GM21447 (cell line): ENCODE results near the gene CTIF.

Experiments
- ATAC-seq: cut with Tn5 transposase; IDR thresholded peaks from one replicate; pipeline ENCODE4 v1.9.1; 2021; ENCODE audit not compliant: unreplicated experiment

CTIF gene

DNA sequence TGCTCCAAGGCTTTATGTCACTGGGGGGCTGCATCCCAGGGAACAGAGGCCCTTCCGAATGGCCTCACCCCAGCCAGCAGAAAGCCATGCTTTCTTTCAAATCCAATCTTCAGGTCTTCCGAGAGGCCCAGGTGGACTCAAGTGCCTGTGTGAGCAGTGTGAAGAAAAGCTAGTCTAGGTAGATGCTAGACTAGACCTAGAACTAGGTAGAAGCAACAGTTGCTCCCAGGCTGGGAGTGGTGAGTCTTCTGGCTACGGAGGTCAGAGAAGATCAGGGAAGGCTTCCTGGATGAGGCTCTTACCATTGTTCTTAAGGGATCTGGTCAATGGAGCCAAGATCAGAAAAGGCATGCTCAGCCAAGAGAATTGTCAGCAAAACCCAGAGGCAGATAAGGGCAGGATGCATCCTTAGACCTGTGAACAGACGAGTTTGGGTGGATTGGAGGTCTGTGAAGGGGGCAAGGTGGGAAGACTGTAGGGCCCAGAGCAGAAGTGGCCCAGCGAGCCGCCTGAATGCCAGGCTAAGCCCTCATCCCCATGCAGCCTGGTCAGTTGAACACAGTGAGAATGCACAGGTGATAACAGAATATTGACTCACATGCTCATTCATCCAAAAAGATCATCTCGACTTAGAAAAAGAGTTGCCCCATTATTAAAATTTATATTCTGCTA, 301.1 kb downstream of the CTIF start:
- no peak for ATAC-seq

DNA sequence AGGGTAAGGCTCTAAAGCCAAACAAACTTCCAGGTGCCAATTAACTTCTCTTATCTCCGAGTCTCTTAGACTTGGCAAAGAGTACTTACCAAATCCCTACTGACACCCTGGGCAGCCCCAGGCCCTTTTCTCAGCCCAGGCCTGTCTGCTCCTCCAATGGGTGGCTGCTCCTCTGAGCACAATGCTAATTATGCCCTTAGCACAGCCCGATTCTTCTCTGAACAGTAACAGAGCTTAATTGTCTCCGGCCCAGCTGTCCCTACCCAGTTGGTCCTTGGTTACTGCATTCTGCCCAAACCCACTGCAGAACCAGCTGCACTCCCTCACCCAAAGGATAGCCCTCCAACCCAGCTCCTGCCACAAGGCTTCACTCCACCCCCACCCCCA, 301.7 kb downstream of the CTIF start:
- ATAC-seq: no peak

DNA sequence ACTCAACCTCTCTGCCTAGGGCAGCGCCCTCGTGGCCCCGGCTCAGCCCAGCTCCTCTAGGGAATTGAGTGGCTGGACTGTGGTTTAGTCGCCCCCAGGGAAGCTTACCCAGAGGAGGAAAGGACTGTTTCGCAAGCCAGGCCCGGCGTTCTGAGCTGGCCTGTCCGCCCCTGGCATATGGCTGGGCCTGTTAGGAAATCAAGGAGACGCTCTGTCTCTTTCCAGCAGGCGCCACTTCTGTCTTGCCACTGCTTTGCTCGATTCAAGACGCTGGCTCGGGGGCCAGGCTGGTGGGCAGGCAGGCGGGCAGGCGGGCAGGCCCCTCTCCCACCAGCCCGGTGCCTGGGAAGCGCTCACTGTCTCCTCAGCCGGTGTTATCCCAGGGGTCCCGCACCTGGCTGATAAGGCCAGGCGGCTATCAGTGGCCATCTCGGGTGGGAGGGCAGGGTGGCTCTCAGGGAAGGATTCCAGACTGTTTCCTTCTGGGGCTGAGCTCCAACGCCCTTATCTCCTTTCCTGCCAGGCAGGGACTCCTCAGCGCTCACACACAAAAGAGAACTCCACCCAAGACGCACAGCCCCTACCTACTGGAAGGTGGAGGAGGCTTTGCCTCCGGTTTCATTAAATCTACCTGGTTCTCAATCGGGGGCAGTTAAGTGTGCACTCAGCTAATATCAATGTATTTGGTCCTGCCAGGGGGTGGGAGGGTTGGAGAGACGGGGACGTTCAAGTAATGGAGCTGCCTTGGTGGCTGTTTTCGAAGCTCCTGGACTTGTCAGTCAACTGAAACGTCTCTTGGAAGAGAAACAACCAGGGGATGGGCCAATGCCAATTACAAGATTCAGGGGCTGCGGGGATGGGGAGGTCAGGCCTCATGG, 302.8 kb downstream of the CTIF start:
- ATAC-seq: no peak

DNA sequence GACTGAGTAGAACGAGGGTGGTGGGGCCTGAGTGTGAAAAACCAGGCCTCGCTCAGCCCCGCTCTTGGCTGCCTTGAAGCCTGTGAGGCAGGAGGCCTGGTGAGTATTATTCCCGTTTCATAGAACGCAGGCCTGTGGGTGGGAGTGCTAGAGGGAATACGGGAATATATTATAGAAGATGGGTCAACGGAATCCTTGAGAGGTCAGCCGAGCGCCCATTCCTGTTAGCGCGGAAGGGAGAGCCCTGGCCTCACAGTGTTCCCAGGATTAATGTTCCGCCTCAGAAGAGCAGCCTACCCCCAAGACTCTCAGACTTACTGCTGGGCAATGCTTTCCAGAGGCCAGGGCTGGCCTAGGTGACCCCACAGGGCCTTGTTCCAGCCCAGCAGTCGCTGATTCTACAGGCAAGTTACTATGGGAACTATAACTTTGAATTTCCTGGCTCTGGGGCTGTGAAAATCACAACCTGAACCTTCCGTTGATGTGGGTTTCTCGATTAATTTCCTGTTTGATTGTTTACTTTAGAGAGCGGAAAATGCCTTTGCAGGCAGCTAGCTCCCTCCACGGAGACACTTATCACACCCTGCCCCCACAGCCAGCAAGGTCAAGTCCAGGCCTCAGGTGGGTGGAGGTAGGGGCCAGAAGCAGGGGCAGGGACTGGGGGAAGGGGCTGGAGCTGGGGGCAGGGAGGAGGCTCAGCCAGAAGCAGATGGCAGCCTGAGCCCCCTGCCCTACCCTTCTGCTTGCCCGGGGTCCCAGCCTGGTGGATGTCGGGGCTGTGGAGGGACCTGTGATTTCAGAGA, 303.6 kb downstream of the CTIF start:
- ATAC-seq: no peak

DNA sequence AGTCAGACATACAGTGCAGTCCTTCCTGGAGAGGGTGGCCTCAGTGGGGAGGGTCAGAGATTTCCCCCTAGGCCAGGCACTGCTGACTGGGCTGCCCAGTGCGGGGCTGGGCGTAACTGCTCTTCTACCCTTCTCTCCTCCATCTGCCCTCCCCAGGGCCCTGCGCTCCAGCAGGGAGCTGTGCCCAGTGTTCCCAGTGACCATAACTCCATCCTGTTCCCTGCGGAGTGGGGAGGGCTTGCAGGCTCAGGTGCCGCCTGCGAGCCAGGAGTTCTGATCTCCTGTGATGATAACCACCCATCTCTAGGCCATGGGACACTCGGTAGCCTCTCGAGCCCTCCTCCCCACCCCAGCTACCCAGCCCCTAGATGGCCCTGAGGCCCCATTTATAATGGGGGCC, 304.3 kb downstream of the CTIF start:
- ATAC-seq: no peak

DNA sequence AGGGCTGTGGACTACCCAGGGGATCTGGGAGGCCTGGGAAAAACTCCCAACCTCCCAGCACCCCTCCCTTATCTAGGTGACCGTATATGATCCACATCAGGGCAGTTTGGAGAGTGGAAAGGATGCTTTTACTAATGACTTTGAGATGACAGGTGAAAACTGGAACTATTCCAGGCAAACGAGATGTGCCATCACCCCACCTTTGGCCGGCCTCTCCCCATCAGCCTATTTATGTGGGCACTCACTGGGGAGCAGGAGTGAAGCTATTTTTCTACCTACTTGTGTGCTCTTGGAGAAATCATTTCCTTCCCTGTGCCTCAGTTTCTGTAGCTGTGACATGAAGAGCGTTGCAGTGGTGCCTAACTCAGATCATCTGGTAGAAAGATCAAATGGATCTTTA, 304.8 kb downstream of the CTIF start:
- ATAC-seq: no peak

DNA sequence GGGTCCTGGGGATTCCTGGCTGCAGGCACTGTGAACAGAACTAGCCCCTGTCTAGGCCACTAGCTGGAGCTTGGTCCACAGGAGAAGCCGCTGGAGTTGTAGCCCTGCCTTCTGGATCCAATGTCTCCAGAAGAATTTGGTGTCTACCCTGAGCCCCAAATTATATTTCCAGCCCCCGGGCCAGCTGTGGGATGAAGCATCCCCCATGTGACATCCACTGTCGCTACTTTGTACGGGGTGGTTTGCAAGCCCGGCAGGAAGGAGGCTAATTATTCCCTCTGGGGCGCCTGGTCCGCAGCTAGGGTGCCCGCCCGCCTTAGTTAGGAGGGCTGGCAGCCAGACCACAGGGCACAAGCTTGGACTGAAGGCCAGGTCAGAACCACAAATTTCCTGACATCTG, 305.4 kb downstream of the CTIF start:
- ATAC-seq: no peak

DNA sequence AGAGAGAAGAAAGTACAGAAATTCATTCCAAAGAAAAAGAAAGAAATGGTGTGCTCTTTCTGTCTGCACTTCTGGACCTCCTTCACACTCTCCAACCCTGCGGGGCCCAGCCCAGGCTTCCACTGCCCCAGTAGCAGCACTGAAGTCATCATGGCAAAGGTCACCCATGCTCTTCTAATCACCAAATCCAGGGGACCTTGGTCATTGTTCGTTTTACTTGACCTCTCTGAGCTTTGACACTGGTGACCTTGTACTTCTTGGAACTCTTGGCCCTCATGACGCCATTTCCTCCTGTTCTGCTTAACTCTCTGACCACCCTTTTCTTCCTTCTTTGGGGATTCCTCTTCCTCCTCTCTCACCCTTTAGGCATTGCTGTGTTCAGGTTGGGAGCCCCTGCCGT, 306.3 kb downstream of the CTIF start:
- ATAC-seq: no peak

DNA sequence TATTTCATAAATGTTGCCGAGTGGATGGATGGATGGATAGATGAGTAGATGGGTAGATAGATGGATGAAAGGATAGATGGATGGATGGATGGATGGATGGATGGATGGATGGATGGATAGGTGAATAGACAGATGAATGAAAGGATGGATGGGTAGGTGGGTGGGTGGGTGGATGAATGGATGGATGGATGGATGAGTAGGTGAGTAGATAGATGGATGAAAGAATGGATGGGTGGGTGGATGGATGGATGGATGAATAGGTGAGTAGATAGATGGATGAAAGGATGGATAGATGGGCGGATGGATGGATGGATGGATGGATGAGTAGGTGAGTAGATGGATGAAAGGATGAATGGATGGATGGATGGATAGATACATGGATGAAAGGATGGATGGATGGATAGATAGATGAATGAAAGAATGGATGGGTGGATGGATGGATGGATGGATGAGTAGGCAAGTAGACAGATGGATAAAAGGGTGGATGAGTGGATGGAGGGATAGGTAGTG, 307.6 kb downstream of the CTIF start:
- ATAC-seq: no peak

DNA sequence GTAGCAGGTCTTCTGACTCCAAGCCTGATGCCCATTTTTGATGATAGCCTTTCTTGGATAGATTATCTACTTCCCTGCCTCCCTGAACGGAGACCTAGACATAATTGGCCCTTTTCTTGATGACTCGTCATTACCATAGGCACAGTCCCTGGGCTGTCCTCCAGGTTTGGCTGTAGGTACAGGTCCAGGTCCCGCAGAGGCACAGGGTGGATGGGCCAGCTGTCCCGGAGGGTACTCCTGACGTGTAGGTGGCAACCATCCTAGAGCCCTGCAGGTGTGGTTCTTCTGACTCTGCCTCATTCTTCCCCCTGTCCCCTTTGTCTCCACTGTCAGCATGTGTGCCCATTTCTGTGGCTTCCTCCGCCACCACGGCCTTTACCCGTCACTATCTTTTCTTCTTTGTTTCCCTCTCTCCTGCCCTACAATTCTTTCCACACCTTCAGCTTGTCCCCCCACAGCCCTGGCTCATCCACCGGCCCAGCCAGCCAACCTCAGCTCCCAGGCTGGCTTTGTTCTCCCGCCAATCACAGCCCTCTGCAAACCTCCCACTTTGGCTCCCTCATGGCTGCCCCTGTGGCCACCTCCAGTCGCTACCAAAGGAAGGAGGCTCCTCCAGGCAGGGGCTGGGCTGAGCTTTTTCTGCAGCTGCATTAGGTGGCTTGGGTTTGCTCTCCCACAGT, 309.1 kb downstream of the CTIF start:
- no peak for ATAC-seq

DNA sequence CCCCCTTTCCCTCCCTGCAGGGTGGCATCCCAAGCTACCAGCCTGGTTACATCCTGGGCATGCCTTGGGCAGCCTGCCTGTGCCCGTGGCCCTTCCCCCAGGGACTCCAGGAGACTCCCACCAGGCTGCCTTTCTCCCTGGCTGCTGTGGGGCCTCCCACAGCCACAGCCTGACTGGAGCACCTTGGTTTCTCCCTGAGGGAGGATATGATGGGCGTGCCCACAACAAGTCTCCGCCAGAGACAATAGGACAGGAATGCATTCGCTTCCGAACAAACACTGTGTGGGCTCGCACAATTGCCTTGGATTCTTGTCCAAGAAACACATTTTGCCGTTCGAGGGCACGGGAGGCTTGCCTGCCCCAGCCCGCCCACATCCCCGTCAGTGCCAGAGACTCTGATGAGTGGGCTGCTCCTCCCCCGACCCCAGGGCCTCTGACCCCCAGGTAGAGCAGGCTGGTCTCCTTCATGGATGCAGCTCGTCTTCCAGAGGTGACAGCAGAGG, 309.9 kb downstream of the CTIF start:
- ATAC-seq: no peak

DNA sequence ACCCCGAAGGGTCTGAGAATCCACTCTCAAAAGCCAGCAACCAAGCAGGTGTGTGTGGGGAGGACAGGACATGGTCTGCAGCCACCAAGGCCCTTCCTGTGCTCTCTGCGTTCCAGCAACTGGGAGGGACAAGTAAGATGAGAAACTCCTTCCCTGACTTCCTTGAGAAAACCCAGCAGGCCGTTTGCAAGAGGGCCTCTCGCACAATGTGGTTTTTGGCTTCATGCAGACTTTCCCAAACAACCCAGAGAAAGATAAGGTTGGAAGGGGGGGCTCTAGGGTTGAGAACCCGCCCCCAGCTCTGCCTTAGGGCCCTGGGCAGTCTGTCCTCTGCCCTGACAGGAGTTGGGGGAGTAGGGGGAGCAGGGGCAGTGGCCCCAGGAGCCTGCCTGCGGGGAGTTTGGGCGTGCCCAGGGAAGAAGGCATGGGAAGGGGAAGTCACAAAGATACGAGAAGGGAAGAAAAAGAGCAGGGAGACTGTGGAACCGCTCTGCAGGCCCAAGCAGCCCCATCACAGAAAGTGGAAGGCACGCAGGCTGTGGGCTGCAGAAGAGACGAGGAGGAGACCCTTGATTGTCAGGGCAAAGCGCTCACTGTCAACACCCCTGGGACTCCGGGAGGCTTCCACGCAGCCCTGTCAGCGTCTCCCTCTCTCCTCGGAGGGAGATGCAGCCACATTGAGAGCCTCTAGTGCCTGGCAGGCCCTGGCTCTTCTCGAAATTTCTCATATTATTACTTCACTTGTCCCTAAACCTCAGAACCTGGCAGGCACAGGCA, 312.2 kb downstream of the CTIF start:
- ATAC-seq: no peak

DNA sequence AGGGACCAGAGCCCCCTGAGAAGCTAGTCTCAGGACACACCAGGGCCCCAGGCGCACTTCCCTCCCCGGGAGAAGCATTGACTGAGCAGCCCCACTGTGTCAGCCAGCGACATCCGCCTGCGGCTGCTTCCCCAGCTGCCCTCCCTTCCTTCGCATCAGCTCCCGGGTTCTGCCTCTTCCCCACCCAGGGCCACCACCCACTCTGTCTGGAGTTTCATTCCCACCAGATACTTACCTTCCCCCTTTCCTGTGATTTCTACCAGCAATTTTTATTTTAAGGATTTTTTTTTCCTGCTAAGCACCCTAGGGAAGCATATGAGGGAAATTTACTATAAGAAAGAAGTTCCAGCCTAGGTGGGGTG, 312.7 kb downstream of the CTIF start:
- ATAC-seq: no peak

DNA sequence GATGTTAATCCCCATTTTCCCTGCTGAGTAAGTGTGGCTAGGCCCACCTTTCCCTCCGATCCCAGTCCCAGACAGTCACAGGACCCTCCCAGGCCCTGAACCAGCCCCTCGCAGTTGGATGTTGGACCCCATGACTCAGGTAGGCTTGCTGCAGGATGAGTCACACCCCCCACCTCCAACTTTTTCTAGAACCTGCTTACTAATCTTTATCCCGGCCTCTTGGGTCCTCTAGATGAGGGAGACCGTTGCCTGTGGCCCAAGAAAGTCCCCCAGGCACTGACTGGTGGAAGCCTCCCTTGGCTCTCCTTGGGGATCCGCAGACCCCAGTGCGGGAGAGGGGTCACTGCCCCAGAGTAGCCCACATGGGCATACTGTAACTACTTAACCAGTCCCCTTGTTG, 313.5 kb downstream of the CTIF start:
- ATAC-seq: no peak

DNA sequence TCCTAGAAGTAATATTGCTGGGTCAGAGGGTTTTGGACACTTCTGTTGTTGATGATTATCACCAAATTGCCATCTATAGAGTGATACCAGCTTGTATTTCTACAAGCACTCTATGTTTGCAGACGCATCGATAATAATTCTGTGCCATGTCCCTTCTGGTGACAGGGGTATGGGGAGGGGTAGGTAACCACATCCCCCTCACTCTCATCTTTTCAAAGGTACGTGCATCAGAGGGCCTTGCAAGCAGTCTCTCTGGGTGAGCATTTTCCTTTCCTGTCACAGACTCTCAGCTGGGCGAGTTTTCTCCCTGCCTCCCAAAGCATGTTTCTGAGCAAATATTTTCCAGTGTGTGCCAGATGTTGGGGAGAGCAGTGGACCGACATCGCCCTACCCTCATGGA, 314.0 kb downstream of the CTIF start:
- ATAC-seq: no peak

DNA sequence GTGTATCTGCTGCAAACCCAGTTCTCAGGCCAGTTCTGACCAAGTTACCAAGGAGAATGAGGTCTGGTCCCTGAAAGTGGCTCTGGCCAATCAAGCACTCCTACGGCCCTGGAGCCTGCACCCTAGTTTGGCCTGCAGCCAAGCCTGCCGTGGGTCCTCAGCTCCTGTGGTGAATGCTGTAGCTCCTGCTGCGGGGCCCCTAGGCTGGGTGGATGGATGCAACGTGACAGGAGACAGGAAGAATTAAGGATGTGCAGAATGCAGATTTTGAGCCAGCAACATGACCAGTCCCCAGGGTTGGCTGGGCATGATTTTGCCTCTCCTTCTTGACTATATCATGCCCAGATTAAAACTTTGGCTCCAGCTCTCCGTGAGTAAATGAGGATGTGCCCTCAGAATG, 314.8 kb downstream of the CTIF start:
- no peak for ATAC-seq

DNA sequence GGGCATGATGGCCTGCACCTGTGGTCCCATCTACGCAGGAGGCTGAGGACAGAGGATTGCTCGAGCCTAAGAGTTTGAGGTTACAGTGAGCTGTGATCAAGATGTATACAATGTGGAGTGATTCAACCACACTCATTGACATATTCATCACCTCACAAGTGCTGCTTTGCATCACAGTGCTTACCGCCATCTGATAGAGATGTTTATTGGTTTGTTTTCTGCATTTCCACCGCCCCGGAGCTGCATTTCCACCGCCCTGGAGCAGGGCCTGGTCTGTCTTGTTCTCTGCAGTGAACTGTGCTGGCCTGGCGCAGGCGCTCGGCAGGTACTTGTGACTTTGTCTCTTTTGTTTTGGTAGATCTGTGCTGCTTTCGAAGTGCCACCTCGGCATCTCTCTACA, 315.9 kb downstream of the CTIF start:
- no peak for ATAC-seq

DNA sequence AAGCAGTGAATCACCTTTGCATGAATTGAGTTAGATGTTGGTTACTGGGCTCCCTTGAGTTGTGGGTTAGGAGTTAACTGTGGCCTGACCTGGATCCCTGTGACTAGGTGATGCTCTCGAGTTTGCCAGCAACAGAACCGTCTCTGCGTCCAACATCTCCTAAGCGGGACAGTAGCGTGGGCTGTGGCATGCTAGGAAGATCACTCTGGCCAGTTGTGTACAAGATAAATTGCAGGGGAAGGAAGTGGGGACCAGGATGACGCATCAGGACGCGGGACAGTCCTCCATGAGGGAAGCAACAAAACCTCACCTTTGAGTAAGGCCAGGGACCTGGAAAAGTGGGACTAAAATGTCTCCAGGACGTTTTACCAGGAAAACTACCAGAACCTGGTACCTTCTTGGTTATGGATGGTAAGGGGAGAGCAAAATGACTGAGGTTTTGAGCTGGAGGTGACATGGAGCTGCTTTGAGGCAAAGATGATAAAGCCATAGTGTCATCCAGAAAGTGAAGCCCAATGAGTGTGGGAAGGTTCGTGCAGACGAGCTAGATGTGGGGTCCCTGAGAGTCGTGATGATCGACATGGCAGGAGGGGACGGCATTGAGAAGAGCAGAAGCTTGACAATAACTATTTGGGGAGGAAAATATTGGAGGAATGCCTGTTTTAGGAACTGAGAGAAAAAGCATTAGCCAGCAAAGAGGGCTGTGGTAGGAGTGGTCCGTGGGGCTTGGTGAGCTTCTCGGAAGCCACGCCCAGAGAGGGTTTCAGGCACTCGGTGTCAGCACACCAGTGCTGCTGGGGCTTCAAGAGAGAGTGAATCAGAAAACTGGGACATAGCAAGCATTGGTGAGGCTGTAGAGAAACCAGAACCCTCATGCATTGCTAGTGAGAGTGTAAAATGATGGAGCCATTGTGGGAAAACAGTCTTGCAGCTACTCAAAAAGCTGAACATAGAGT, 316.9 kb downstream of the CTIF start:
- no peak for ATAC-seq
